ENCODE measurements around the gene JADE1.

DNA sequence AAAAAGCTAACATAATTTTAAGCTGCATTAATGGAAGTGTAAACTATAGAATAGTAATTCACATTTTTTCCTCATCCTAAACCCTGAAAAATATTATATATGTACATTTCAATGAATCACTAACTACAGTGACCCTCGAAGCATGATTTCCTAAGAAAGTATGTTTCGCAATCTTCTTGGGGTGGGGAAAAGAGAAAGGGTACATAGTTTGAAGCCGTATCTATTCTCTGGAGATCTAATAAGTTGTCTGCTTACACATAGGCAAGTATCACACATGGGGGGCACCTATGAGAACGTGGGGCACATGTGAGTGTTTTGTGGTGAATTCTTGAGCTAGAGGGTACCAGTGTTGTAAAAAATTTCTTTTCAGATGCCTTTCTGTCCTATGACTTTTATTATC, 71.2 kb downstream of the JADE1 start:
- TF ChIP-seq CTCF (IDR thresholded peaks at IDR 0.05) = no peak
- no peak for TF ChIP-seq POLR2A (IDR thresholded peaks at IDR 0.05)
